Measurements from ENCODE around the gene MDH1B. TPM values are rescaled to one million over a fixed set of nuclear protein-coding genes. Genes with fewer than 3 reads are reported as not detected.

Gene MDH1B
- total RNA-seq, 2 donors from 2014 or later: 0.56 to 1.1 TPM

GRCh38 chr2:206790311-206790935, 25.3 kb upstream of the MDH1B start:
- H3K27ac Mint-ChIP-seq: no peak overlapping the region
- no peak for ATAC-seq (replicated peaks)
- H3K36me3 Mint-ChIP-seq (ENCODE audit: low read depth): peaks cover 91% of the 10 kb centered on the region
- H3K27me3 Mint-ChIP-seq: no peaks in the 10 kb centered on the region
- no peaks in the 10 kb centered on the region for H3K4me1 Mint-ChIP-seq
- H3K9me3 Mint-ChIP-seq: no peaks in the 10 kb centered on the region
- H3K4me3 Mint-ChIP-seq: no peak overlapping the region

DNA sequence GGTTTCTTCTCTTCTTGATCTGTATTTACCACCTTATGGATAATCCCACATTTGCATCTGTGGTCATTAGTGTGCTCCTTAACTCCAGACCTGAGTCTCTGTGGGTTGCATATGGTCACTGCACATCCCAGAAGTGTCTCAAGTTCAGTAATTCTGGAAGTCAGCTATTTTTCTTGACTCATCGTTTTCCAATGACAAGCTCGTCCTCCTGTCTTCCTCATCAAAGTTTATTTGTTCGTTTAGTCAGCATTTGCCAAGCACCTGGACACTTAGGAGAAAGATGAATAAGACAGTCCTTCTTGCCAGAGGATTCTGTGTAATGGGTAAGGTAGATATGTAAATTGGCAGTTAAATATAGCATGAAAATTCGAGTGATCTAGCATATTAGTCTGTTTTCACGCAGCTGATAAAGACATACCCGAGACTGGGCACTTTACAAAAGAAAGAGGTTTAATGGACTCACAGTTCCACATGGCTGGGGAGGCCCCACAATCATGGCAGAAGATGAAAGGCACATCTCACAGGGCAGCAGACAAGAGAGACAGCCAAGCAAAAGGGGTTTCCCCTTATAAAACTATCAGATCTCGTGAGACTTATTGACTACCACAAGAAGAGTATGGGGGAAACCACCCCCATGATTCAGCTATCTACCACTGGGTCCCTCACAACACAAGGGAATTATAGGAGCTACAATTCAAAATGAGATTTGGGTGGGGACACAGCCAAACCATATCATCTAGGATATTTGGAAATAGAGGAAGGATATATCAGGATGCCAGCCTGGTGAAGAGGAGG, 19.6 kb upstream of the MDH1B start:
- peaks cover 96% of the 10 kb centered on the region for H3K36me3 Mint-ChIP-seq (ENCODE audit: low read depth)
- H3K4me1 Mint-ChIP-seq: peaks cover 14% of the 10 kb centered on the region
- no peaks in the 10 kb centered on the region for H3K9me3 Mint-ChIP-seq
- peak overlapping the region; percentile 68 for H3K27ac Mint-ChIP-seq
- no peak overlapping the region for H3K4me3 Mint-ChIP-seq
- H3K27me3 Mint-ChIP-seq: no peaks in the 10 kb centered on the region
- peak; percentile 34 for ATAC-seq (replicated peaks)

DNA sequence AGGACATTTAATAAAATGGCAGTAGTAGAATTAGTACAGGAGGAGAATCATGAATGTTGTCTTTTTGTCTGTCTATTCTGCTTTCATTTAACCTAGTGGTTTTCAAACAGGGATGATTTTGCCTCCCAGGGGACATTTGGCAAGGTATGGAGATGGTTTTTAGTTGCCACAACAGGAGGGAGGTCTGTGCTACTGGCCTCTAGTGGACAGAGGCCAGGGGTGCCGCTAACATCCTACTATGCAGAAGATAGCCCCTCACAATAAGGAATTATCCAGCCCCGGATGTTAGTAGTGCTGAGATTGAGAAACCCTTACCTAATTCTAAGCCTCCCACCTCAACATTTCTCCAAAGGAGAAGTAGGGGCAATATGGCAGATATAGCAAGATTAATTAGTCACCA, 18.6 kb upstream of the MDH1B start:
- H3K4me1 Mint-ChIP-seq: peaks cover 14% of the 10 kb centered on the region
- H3K27ac Mint-ChIP-seq: peak overlapping the region; percentile 68
- H3K9me3 Mint-ChIP-seq: no peaks in the 10 kb centered on the region
- H3K27me3 Mint-ChIP-seq: no peaks in the 10 kb centered on the region
- H3K4me3 Mint-ChIP-seq: no peak overlapping the region
- H3K36me3 Mint-ChIP-seq (ENCODE audit: low read depth): peaks cover 96% of the 10 kb centered on the region
- ATAC-seq (replicated peaks): no peak

- no peak overlapping the region for H3K4me3 Mint-ChIP-seq
- no peaks in the 10 kb centered on the region for H3K9me3 Mint-ChIP-seq
- peaks cover 96% of the 10 kb centered on the region for H3K36me3 Mint-ChIP-seq (ENCODE audit: low read depth)
- ATAC-seq (replicated peaks): no peak
- peaks cover 14% of the 10 kb centered on the region for H3K4me1 Mint-ChIP-seq
- no peaks in the 10 kb centered on the region for H3K27me3 Mint-ChIP-seq
- no peak overlapping the region for H3K27ac Mint-ChIP-seq
Measured at GRCh38 chr2:206780671-206781070, 15.5 kb upstream of the MDH1B start.

DNA sequence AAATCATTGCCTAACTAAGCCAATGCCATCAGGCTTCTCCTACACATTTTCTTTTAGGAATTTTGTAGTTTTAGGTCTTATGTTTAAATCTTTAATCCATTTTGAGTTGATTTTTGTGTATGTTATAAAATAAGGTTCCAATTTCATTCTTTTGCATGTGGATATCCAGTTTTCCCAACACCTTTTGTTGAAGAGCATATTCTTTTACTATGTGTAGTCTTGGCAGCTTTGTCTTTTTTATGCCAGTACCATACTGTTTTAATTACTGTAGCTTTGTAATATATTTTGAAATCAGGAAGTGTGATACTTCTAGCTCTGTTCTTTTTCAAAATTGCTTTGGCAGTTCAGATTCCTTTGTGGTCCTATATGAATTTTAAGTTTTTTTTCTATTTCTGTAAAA, 11.3 kb upstream of the MDH1B start:
- Mint-ChIP-seq H3K27me3 (no peaks in the 10 kb centered on the region), H3K27ac (no peak overlapping the region), H3K4me3 (no peak overlapping the region), H3K9me3 (no peaks in the 10 kb centered on the region), H3K36me3 (ENCODE audit: low read depth) (peaks cover 97% of the 10 kb centered on the region), H3K4me1 (peaks cover 10% of the 10 kb centered on the region)
- ATAC-seq (replicated peaks): no peak

DNA sequence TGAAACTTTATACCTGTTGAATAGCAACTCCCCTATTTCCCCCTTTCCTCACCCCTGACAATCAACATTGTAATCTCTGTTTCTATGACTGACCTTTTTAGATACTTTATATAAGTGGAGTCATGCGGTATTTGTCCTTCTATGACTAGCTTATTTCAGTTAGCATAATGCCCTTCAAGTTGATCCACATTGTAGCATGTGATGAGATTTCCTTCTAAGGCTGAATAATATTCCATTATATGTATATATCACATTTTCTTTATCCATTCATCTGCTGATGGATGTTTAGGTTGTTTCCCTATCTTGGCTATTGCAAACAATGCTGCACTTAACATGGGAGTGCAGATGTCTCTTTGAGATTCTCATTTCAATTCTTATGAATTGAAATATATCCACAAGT, 9.7 kb upstream of the MDH1B start:
- no peak for ATAC-seq (replicated peaks)
- Mint-ChIP-seq H3K27me3 (no peaks in the 10 kb centered on the region), H3K27ac (no peak overlapping the region), H3K4me3 (no peak overlapping the region), H3K4me1 (peaks cover 10% of the 10 kb centered on the region), H3K9me3 (no peaks in the 10 kb centered on the region), H3K36me3 (ENCODE audit: low read depth) (peaks cover 97% of the 10 kb centered on the region)

- Mint-ChIP-seq H3K4me1 (peaks cover 19% of the 10 kb centered on the region), H3K4me3 (no peak overlapping the region), H3K36me3 (ENCODE audit: low read depth) (peaks cover 49% of the 10 kb centered on the region), H3K27me3 (no peaks in the 10 kb centered on the region), H3K9me3 (no peaks in the 10 kb centered on the region), H3K27ac (peak overlapping the region; percentile 91)
- no peak for ATAC-seq (replicated peaks)
Measured at GRCh38 chr2:206766057-206766930, 1.2 kb upstream of the MDH1B start.

- Mint-ChIP-seq H3K4me1 (peaks cover 19% of the 10 kb centered on the region), H3K36me3 (ENCODE audit: low read depth) (peaks cover 34% of the 10 kb centered on the region), H3K27ac (peak overlapping the region; percentile 91), H3K9me3 (no peaks in the 10 kb centered on the region), H3K27me3 (no peaks in the 10 kb centered on the region), H3K4me3 (no peak overlapping the region)
- ATAC-seq (replicated peaks): no peak
Measured at GRCh38 chr2:206764673-206765241, 371 bp downstream of the MDH1B start.

DNA sequence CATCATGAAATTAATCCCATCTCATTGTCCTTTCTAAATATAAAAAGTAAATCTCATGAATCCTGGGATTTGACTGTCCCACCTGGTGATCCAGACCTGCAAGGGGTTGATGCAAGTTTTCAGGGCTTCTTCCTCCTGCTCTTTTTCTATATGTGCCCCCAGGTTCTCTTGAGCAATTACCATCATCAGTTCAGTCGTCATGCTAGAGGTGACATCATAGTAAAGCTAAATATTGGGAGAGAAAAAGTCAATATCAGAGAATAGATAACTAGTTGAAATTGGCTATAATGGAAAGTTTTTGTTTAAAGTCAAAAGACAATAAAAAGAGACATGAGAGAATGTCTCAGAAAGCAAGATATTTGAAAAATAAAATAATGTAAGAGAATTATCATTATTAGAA, 8.3 kb downstream of the MDH1B start:
- no peaks in the 10 kb centered on the region for H3K9me3 Mint-ChIP-seq
- H3K36me3 Mint-ChIP-seq (ENCODE audit: low read depth): no peaks in the 10 kb centered on the region
- H3K27ac Mint-ChIP-seq: no peak overlapping the region
- ATAC-seq (replicated peaks): no peak
- H3K4me3 Mint-ChIP-seq: no peak overlapping the region
- H3K4me1 Mint-ChIP-seq: no peaks in the 10 kb centered on the region
- peaks cover 23% of the 10 kb centered on the region for H3K27me3 Mint-ChIP-seq

- ATAC-seq (replicated peaks): no peak
- Mint-ChIP-seq H3K27me3 (peaks cover 22% of the 10 kb centered on the region), H3K36me3 (ENCODE audit: low read depth) (no peaks in the 10 kb centered on the region), H3K27ac (no peak overlapping the region), H3K9me3 (no peaks in the 10 kb centered on the region), H3K4me1 (no peaks in the 10 kb centered on the region), H3K4me3 (no peak overlapping the region)
Measured at GRCh38 chr2:206740800-206741199, 24.3 kb downstream of the MDH1B start.

DNA sequence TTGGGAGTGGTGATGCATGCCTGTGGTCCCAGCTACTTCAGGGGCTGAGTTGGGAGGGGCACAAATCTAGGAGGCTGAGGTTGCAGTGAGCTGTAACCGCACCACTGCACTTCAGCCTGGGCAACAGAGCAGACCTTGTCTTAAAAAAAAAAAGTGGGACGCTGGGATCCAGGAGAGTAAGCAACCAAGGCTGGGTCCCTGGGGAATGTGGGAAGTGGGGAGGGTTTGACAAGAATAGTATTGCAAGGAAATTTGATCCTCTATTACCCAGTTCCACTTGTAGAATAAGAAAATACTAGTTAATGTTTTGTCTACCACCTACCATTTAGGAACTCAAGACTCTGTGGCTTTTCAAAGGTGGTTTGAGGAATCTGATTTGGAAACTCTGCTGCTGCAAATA, 25.9 kb downstream of the MDH1B start:
- H3K9me3 Mint-ChIP-seq: no peaks in the 10 kb centered on the region
- no peaks in the 10 kb centered on the region for H3K36me3 Mint-ChIP-seq (ENCODE audit: low read depth)
- H3K27me3 Mint-ChIP-seq: peaks cover 22% of the 10 kb centered on the region
- H3K4me1 Mint-ChIP-seq: no peaks in the 10 kb centered on the region
- ATAC-seq (replicated peaks): no peak
- no peak overlapping the region for H3K4me3 Mint-ChIP-seq
- H3K27ac Mint-ChIP-seq: no peak overlapping the region

GRCh38 chr2:206736935-206737334, 28.2 kb downstream of the MDH1B start:
- Mint-ChIP-seq H3K27me3 (peaks cover 12% of the 10 kb centered on the region), H3K36me3 (ENCODE audit: low read depth) (no peaks in the 10 kb centered on the region), H3K9me3 (no peaks in the 10 kb centered on the region), H3K27ac (no peak overlapping the region), H3K4me3 (no peak overlapping the region), H3K4me1 (no peaks in the 10 kb centered on the region)
- ATAC-seq (replicated peaks): peak; percentile 96

DNA sequence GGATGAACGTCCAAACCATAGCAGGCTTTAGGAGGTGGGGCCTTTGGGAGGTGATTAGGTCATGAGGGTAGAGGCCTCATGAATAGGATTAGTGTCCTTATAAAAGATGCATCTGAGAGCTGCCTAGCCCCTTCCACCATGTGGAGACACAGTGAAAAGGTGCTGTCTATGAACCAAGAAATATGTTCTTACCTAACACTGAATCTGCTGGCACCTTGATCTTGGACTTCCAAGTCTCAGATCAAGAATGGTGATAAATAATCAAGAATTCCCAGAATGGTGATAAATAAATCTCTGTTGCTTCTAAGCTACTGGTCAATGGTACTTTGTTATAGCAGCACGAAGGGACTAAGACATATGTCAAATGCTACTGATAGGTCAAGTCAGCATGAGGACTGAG, 31.8 kb downstream of the MDH1B start:
- no peak for ATAC-seq (replicated peaks)
- Mint-ChIP-seq H3K9me3 (no peaks in the 10 kb centered on the region), H3K4me3 (no peak overlapping the region), H3K36me3 (ENCODE audit: low read depth) (no peaks in the 10 kb centered on the region), H3K4me1 (no peaks in the 10 kb centered on the region), H3K27ac (no peak overlapping the region), H3K27me3 (peaks cover 20% of the 10 kb centered on the region)

All from activated T-helper 17 cell treated with anti-CD3 and anti-CD28 coated beads, Interleukin-2, amount 50 U/mL, for 72 hours (primary cell).